PC-9 (cell line): ENCODE data around the gene RAD17. TPM values are rescaled to one million over a fixed set of nuclear protein-coding genes. Genes with fewer than 3 reads are reported as not detected.

Source experiments
- Bru-seq: library from RNA; stranded (reverse); fragments of 400-500 nt; gene quantifications from one replicate; lab custom pipeline; 2021; lab: Mats Ljungman, UMichigan
- BruChase-seq, 2 experiments: library from RNA; stranded (reverse); fragments of 400-500 nt; gene quantifications; one replicate each; lab custom pipeline; 2021; lab: Mats Ljungman, UMichigan
- BruUV-seq: library from RNA; stranded (reverse); fragments of 400-500 nt; replicated peaks from 2 replicates; lab custom pipeline; 2021; lab: Mats Ljungman, UMichigan
- CTCF ChIA-PET: fragments of 300-600 bp; sonication (Branson Sonifier 250); formaldehyde crosslinking; loops from one replicate; lab custom pipeline; 2022; ENCODE audit warnings: antibody characterized with exemption; lab: Charles Lee
- POLR2A ChIA-PET: fragments of 300-600 bp; sonication (Branson Sonifier 250); formaldehyde crosslinking; loops from one replicate; lab custom pipeline; 2022; ENCODE audit warnings: antibody characterized with exemption; ENCODE audit not compliant: unreplicated experiment; lab: Charles Lee
- DNase-seq, 2 experiments: peaks; one replicate each; pipeline versions ENCODE4 v3.0.0 to v3.0.0-alpha.2; 2015 to 2022; ENCODE audit warnings: mixed read lengths in 1 of 2
- H2AFZ ChIP-seq: fragments of 200-600 bp; sonication (generic); 2 replicates; pipeline ENCODE4 v1.8.1; 2017; ENCODE audit warnings: antibody characterized with exemption
- H3F3A ChIP-seq: fragments of 200-600 bp; sonication (generic); 2 replicates; pipeline ENCODE4 v1.8.1; 2017; ENCODE audit warnings: antibody characterized with exemption, mild to moderate bottlenecking, low read depth; ENCODE audit not compliant: insufficient read depth
- H3K27ac ChIP-seq: fragments of 200-600 bp; sonication (generic); 2 replicates; pipeline ENCODE4 v1.6.1; 2016; ENCODE audit warnings: mixed run types
- H3K27me3 ChIP-seq: fragments of 200-600 bp; sonication (generic); 2 replicates; pipeline ENCODE4 v1.6.1; 2016; ENCODE audit warnings: low read depth, mixed run types; ENCODE audit not compliant: insufficient read depth
- H3K36me3 ChIP-seq: fragments of 200-600 bp; sonication (generic); 2 replicates; pipeline ENCODE4 v1.6.1; 2016; ENCODE audit warnings: low read depth, mixed run types
- H3K4me1 ChIP-seq: fragments of 200-600 bp; sonication (generic); replicated peaks from 2 replicates; pipeline ENCODE4 v1.6.1; 2016; ENCODE audit warnings: mixed run types; ENCODE audit not compliant: insufficient read depth
- H3K4me2 ChIP-seq: fragments of 200-600 bp; sonication (generic); 2 replicates; pipeline ENCODE4 v1.6.1; 2017; ENCODE audit warnings: mixed run types
- H3K4me3 ChIP-seq: fragments of 200-600 bp; sonication (generic); 2 replicates; pipeline ENCODE4 v1.6.1; 2016; ENCODE audit warnings: mixed run types
- H3K79me2 ChIP-seq: fragments of 200-600 bp; sonication (generic); 2 replicates; pipeline ENCODE4 v1.6.1; 2017; ENCODE audit warnings: low read depth, mixed run types
- H3K9me2 ChIP-seq: fragments of 200-600 bp; sonication (generic); 2 replicates; pipeline ENCODE4 v1.8.1; 2017; ENCODE audit warnings: mild to moderate bottlenecking; ENCODE audit not compliant: insufficient read depth
- H3K9me3 ChIP-seq: fragments of 200-600 bp; sonication (generic); 2 replicates; pipeline ENCODE4 v1.8.1; 2016; ENCODE audit warnings: low read depth; ENCODE audit not compliant: insufficient read depth
- H4K20me1 ChIP-seq: fragments of 200-600 bp; sonication (generic); 2 replicates; pipeline ENCODE4 v1.8.1; 2017; ENCODE audit not compliant: insufficient read depth
- CTCF ChIP-seq: fragments of 200-600 bp; sonication (generic); conservative IDR thresholded peaks from 2 replicates; pipeline ENCODE4 v1.6.1; 2017; ENCODE audit warnings: mixed run types, antibody characterized with exemption, mild to moderate bottlenecking, moderate library complexity
- EZH2 ChIP-seq: fragments of 200-600 bp; sonication (generic); IDR thresholded peaks from 2 replicates; pipeline ENCODE4 v1.8.0; 2017; ENCODE audit warnings: antibody characterized with exemption, low read depth
- intact Hi-C: fragments of 100-400 bp; cut with micrococcal nuclease; formaldehyde crosslinking; loops from one replicate; pipeline ENCODE4 v1.10.0; 2022; ENCODE audit not compliant: unreplicated experiment
- long read RNA-seq: library from polyadenylated mRNA; stranded (forward); transcript quantifications from one replicate; pipeline ENCODE4 v2.0.0, GENCODE V29; 2022
- total RNA-seq: library from RNA; stranded (reverse); gene quantifications from 2 replicates; pipeline ENCODE4 v1.2.3, GENCODE V29; 2021

The RAD17 gene
- total RNA-seq (21.1 and 22.4 TPM in 2 replicates), Bru-seq, nascent RNA (percentile 71 among the genes with signal in this experiment), BruChase-seq, experiment 1, labeled RNA remaining after a 2-hour chase (percentile 71 among the genes with signal in this experiment), BruChase-seq, experiment 2, labeled RNA remaining after a 6-hour chase (percentile 69 among the genes with signal in this experiment)
- long read RNA-seq, transcript RAD17-204 (18 exons, 2,943 nt): major isoform, 15 of 35 reads
- long read RNA-seq, partial matches to known transcripts: 1 of 35 reads
- long read RNA-seq, other reads (novel, unspliced or antisense): 11 of 35 reads

GRCh38 chr5:69369340-69370121 is at the start of gene RAD17, which contains the start of the genes AK6 and TAF9:
Gene RAD17, plus strand, starts transcription at chr5:69369818. Its CDS starts 2,391 bp downstream, at chr5:69372209.
Gene AK6, minus strand, starts transcription at chr5:69369520. Its CDS starts 30 bp downstream, at chr5:69369490.
Gene TAF9, minus strand, starts transcription at chr5:69369520. Its CDS starts 3,783 bp downstream, at chr5:69365737.
- POLR2A ChIA-PET: interaction anchor here (0.5 to 0.7 kb wide), 3 partner anchors 28 to 276 kb away, joined by 3 to 6 read pairs (median 3); no protein-coding TSS in a partner anchor

GRCh38 chr5:69326365-69326764 is 43.3 kb upstream of the RAD17 start:
- H3K4me3 ChIP-seq: no peak overlapping the region
- H3K9me2 ChIP-seq: no peaks in the 10 kb centered on the region
- TF ChIP-seq CTCF: no peak
- no peak for TF ChIP-seq EZH2
- no peaks in the 10 kb centered on the region for H3K27me3 ChIP-seq
- no peaks in the 10 kb centered on the region for H3K36me3 ChIP-seq
- H2AFZ ChIP-seq: no peak overlapping the region
- ChIA-PET CTCF (no interaction called here), POLR2A (no interaction called here)
- H3F3A ChIP-seq: peaks cover 18% of the 10 kb centered on the region
- no peaks in the 10 kb centered on the region for H3K9me3 ChIP-seq
- no peak overlapping the region for H3K27ac ChIP-seq
- 0 out of 2 replicates have a peak, but pooled peaks cover under 1% of the 10 kb centered on the region for H3K79me2 ChIP-seq
- H3K4me1 ChIP-seq: peaks cover 14% of the 10 kb centered on the region; the same call in 1 of the 2 replicates
- intact Hi-C loops: no loop called here
- DNase-seq: no peak
- BruUV-seq: no TSS peak
- no peaks in the 10 kb centered on the region for H4K20me1 ChIP-seq
- H3K4me2 ChIP-seq: no peak overlapping the region

More at GRCh38 chr5:69369340-69370121, at the start of gene RAD17, which contains the start of the genes AK6 and TAF9:
- CTCF ChIA-PET: no interaction called here
- H3K4me1 ChIP-seq: peaks cover 19% of the 10 kb centered on the region
- peaks cover 15% of the 10 kb centered on the region for H4K20me1 ChIP-seq
- no peaks in the 10 kb centered on the region for H3K27me3 ChIP-seq
- 0 out of 2 replicates have a peak, but pooled peaks cover under 1% of the 10 kb centered on the region for H3F3A ChIP-seq
- intact Hi-C loops: loop anchor here (5.0 kb wide), 1 partner anchor 37 kb away; the partner anchor contains the start of gene CCDC125
- H2AFZ ChIP-seq: peak within 1 kb of the TSS; percentile 87
- peaks cover 22% of the 10 kb centered on the region for H3K36me3 ChIP-seq
- peak within 1 kb of the TSS; percentile 79 for H3K4me2 ChIP-seq
- peak within 1 kb of the TSS; percentile 94 for H3K4me3 ChIP-seq
- TF ChIP-seq CTCF (no peak), EZH2 (no peak)
- no peaks in the 10 kb centered on the region for H3K9me3 ChIP-seq
- peak; percentile 80 to 90 for DNase-seq
- no peaks in the 10 kb centered on the region for H3K9me2 ChIP-seq
- peak within 1 kb of the TSS; percentile 98 for H3K27ac ChIP-seq
- H3K79me2 ChIP-seq: peaks cover 68% of the 10 kb centered on the region
- no TSS peak for BruUV-seq
